ENCODE measurements around the gene NLK. TPM values are rescaled to one million over a fixed set of nuclear protein-coding genes. Genes with fewer than 3 reads are reported as not detected.
"Not testable (repeated sequence)": the region's sequence is repeated elsewhere in the genome, so short reads cannot be mapped to it uniquely, and the experiment has no call there.

NLK gene
- total RNA-seq, 2 donors from 2014 or later: 8.2 to 11.6 TPM

DNA sequence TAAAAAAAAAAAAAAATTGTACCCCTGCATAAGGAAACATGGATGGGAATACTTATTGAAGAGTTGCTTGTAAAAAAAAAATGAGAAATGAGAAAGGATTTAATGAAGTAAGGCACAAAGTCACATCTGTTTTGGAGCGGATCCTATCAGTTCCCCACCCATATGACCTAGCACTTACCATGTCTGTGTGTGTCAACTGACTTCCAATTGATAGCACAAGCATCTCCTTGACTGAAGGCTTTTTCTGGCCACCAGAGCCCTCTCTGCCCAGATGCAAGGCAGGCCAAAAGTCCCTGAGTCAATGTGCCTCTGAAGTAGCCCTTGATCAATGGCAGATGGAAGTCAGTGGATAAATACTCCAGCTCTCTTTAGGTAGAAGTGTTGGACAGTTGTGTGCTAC is 13.4 kb upstream of the NLK start:
- no peak overlapping the region for H3K27ac Mint-ChIP-seq
- no peak overlapping the region for H3K4me3 Mint-ChIP-seq
- H3K9me3 Mint-ChIP-seq: no peaks in the 10 kb centered on the region
- ATAC-seq (replicated peaks): no peak
- H3K27me3 Mint-ChIP-seq: no peaks in the 10 kb centered on the region
- H3K4me1 Mint-ChIP-seq: no peaks in the 10 kb centered on the region
- H3K36me3 Mint-ChIP-seq (ENCODE audit: low read depth): no peaks in the 10 kb centered on the region

DNA sequence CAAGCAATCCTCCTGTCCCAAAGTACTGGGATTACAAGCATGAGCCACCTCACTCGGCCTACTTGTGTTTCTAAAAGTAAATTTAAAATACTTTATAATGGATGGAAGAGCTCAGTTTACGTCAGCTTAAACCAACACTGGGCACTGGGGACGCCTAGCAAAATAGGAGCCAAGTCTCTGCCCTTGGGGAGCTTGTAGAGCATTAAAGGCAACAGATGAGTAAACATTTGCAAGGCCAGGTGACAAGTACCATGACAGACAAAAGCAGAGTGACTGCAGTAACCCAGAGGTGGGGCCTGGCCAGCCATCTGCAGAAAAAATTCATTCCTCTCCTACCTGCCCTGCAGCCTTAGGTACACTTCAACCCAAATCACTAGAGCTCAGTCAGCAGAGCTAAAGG is 12.1 kb upstream of the NLK start:
- Mint-ChIP-seq H3K4me3 (no peak overlapping the region), H3K27me3 (no peaks in the 10 kb centered on the region), H3K9me3 (no peaks in the 10 kb centered on the region), H3K36me3 (ENCODE audit: low read depth) (no peaks in the 10 kb centered on the region), H3K27ac (no peak overlapping the region), H3K4me1 (peaks cover 5% of the 10 kb centered on the region)
- no peak for ATAC-seq (replicated peaks)

DNA sequence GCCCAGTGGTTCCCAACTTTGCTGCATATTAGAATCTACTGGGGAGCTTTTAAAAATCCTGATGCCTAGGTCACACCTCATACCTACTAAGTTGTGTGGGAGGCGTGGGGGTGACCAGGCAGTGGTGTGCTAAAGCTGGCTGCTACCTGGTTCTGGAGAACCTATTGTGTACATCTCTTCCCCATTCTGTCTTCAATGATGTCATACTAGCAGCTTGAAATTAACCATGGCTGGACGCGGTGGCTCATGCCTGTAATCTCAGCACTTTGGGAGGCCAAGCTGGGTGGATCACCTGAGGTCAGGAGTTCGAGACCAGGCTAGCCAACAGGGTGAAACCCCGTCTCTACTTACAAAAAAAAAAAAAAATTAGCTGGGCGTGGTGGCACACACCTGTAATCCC is 11.3 kb upstream of the NLK start:
- no peaks in the 10 kb centered on the region for H3K9me3 Mint-ChIP-seq
- no peaks in the 10 kb centered on the region for H3K27me3 Mint-ChIP-seq
- H3K4me1 Mint-ChIP-seq: peaks cover 5% of the 10 kb centered on the region
- no peak overlapping the region for H3K4me3 Mint-ChIP-seq
- H3K27ac Mint-ChIP-seq: no peak overlapping the region
- ATAC-seq (replicated peaks): no peak
- no peaks in the 10 kb centered on the region for H3K36me3 Mint-ChIP-seq (ENCODE audit: low read depth)

DNA sequence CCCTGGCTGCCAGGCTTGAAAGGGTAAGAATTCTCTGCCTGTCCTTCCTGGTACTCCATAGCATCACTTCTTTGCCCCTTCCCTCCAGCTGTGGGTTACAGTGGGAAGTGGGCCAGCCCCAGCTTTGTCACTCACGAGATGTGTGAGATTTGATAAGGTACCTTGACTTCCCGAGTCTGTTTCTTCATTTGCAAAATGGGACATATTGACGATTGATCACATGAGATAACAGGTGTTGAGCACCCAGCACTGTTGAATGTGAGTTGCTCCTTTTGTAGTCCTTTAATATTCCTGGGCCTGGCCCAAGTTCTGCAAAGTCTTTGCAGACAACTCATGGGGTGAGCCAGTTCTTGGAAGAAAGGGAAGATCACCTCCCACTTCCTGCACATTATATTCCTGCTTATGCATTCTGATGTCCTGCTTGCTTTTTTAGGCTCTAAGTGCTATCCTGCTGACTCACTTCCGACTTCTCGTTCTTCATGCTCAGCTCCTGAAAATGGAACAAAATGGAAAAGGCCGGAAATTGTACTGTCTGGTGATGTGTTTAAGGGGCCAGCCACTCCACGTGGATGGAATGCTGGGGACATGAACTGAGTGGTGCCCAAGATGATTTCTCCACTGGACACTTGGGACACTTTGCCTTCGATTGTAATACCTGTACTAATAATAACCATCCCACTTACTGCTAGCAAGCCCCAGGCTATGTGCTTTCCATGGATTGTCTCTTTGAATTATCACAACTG is 8.3 kb upstream of the NLK start:
- ATAC-seq (replicated peaks): no peak
- H3K36me3 Mint-ChIP-seq (ENCODE audit: low read depth): no peaks in the 10 kb centered on the region
- no peaks in the 10 kb centered on the region for H3K9me3 Mint-ChIP-seq
- no peak overlapping the region for H3K27ac Mint-ChIP-seq
- H3K27me3 Mint-ChIP-seq: no peaks in the 10 kb centered on the region
- H3K4me3 Mint-ChIP-seq: no peak overlapping the region
- H3K4me1 Mint-ChIP-seq: peaks cover 5% of the 10 kb centered on the region

DNA sequence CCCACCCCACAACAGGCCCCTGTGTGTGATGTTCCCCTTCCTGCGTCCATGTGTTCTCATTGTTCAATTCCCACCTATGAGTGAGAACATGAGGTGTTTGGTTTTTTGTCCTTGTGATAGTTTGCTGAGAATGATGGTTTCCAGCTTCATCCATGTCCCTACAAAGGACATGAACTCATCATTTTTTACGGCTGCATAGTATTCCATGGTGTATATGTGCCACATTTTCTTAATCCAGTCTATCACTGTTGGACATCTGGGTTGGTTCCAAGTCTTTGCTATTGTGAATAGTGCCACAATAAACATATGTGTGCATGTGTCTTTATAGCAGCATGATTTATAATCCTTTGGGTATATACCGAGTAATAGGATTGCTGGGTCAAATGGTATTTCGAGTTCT is 7.0 kb upstream of the NLK start:
- H3K27ac Mint-ChIP-seq; H3K4me3 Mint-ChIP-seq; H3K9me3 Mint-ChIP-seq; ATAC-seq (replicated peaks); H3K36me3 Mint-ChIP-seq (ENCODE audit: low read depth); H3K27me3 Mint-ChIP-seq; H3K4me1 Mint-ChIP-seq: not testable (repeated sequence)

DNA sequence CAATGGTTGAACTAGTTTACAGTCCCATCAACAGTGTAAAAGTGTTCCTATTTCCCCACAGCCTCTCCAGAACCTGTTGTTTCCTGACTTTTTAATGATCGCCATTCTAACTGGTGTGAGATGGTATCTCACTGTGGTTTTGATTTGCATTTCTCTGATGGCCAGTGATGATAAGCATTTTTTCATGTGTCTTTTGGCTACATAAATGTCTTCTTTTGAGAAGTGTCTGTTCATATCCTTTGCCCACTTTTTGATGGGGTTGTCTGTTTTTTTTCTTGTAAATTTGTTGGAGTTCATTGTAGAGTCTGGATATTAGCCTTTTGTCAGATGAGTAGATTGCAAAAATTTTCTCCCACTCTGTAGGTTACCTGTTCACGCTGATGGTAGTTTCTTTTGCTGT is 6.6 kb upstream of the NLK start:
- not testable (repeated sequence) for H3K36me3 Mint-ChIP-seq (ENCODE audit: low read depth); H3K4me3 Mint-ChIP-seq; H3K4me1 Mint-ChIP-seq; ATAC-seq (replicated peaks); H3K27ac Mint-ChIP-seq; H3K27me3 Mint-ChIP-seq; H3K9me3 Mint-ChIP-seq

DNA sequence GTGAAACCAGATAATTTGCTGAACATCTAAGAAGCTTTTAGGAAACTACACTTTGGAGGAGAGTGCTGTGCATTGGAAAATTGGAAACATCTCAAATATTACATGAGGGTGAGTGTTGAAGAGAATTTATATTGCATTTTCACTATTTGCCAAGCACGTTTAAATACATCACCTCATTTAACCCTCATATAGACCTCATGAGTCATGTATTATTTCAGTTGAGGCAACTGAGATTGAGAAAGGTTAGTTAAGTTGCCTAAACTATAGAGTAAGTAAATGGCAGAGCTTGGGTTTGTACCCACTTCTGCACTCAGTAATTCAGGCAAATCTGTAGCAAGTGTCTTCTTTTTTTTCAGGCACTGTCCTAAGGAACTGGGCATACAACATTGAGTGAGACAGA is 3.7 kb upstream of the NLK start:
- Mint-ChIP-seq H3K27ac (no peak overlapping the region), H3K4me1 (peaks cover 20% of the 10 kb centered on the region), H3K4me3 (no peak overlapping the region), H3K27me3 (no peaks in the 10 kb centered on the region), H3K9me3 (no peaks in the 10 kb centered on the region), H3K36me3 (ENCODE audit: low read depth) (no peaks in the 10 kb centered on the region)
- ATAC-seq (replicated peaks): no peak

DNA sequence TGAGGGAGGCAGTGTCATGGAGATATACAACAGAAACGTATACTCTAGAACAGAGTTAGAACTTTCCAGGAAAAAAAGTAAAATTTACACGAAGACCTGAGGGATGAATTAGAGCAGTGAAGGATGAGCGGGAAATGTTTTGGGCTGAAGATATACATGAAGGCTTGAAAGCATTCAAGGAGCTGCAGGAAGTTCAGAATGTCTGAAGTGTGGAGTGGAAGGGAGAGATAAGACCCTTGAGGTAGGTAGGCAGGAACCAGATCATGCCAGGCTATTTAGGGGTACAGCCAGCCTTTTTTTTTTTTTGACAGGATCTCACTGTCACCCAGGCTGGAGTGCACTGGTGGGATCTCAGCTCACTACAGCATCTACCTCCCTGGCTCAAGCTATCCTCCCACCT is 3.2 kb upstream of the NLK start:
- H3K4me1 Mint-ChIP-seq: peaks cover 20% of the 10 kb centered on the region
- ATAC-seq (replicated peaks): no peak
- H3K27me3 Mint-ChIP-seq: no peaks in the 10 kb centered on the region
- no peaks in the 10 kb centered on the region for H3K9me3 Mint-ChIP-seq
- H3K4me3 Mint-ChIP-seq: peak overlapping the region; percentile 71
- H3K36me3 Mint-ChIP-seq (ENCODE audit: low read depth): no peaks in the 10 kb centered on the region
- no peak overlapping the region for H3K27ac Mint-ChIP-seq

DNA sequence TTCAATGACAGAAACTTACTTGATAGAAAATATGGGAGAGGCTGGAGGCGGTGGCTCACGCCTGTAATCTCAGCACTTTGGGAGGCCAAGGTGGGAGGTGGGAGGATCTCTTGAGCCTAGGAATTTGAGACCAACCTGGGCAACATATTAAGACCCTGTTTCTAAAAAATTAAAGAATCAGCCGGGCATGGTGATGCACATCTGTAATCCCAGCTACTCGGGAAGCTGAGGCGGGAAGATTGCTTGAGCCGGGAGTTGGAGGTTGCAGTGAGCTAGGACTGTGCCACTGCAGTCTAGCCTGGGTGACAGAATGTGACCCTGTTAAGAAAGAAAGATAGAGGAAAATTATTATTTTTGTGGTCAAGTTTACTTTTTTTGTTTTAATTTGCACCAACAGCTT is 2.1 kb upstream of the NLK start:
- peaks cover 27% of the 10 kb centered on the region for H3K4me1 Mint-ChIP-seq
- peak overlapping the region; percentile 66 for H3K27ac Mint-ChIP-seq
- no peaks in the 10 kb centered on the region for H3K27me3 Mint-ChIP-seq
- H3K9me3 Mint-ChIP-seq: no peaks in the 10 kb centered on the region
- no peak for ATAC-seq (replicated peaks)
- H3K4me3 Mint-ChIP-seq: peak overlapping the region; percentile 71
- no peaks in the 10 kb centered on the region for H3K36me3 Mint-ChIP-seq (ENCODE audit: low read depth)

DNA sequence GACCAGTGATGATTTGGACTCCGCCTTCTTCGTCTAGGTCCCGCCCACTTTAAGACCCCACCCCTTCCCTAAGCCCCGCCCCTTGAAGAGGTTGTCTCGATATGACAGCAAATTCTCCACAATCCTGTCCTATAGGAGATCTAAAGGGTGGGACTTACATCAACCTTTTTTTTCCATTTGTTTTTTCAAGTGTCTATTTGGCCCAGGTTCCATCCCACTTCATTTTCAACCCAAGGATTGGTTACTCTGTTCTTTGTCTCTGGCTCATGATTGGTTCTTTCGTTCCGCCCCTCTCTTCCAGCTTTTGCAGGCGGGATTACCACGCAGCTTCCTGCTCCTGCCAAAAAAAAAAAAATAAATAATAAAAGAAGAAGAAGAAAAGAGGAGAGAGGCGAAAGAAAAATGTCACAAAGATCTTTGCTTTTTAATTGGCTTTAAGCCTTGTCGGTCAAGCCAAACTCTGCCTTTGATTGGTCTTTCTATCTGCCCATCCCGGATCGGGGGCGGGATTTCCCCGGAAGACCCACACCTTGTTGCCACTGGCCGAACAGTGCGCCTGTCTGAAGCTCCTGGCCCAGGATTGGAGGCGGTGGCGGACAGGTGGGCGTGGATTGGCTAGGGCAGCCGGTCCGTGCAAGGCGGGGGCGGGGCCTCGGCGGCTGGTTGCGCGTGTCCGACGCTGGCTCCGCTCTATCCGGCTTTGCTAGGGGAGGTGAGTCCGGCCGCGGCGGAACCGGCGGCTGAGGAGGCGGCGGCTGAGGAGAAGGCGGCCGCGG is 1.2 kb upstream of the NLK start:
- ATAC-seq (replicated peaks): peak; percentile 96

DNA sequence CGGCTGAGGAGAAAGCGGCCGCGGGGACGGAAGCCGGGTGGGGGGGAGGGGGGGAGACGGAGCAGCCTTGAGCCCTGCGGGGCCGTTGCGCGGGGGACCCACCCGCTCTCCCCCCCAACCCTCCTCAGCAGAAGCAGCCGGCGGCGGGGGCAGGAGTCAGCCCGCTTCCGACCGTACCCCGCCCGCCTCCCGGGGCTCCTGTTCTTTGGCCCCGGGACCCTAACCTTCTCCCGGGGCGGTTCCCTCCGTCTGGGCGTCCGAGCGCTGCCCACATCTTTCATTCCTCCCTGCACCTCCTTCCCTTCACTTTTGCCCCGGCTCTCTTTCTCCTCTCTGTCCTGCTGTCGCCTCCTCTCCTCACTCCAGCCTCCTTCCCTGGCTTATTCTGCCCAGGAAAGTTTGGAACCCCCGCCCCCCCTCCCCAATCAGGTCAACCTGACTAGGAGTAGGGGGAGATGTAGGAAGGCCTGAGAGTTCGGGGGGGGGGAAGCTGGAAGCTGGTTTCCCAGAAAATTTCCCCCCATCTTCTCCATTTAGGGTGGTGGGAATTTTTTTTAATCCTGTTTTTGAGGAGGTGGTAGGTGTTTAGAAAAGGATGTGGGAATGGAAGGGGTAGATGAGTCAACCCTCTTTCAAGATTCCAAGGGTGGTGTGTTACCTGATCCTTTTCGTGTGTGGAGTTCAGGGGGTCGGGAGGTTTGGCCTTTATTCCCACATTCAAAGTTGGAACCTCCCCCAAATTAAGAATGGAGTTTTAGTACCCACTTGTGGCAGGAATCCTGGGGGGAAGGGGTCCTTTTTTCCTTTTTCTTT is 427 bp upstream of the NLK start:
- no peaks in the 10 kb centered on the region for H3K27me3 Mint-ChIP-seq

More for the DNA sequence above, 1.2 kb upstream of the NLK start:
- Mint-ChIP-seq H3K4me1 (peaks cover 33% of the 10 kb centered on the region), H3K27ac (peak overlapping the region; percentile 66), H3K36me3 (ENCODE audit: low read depth) (no peaks in the 10 kb centered on the region), H3K27me3 (no peaks in the 10 kb centered on the region), H3K4me3 (peak overlapping the region; percentile 71), H3K9me3 (no peaks in the 10 kb centered on the region)

DNA sequence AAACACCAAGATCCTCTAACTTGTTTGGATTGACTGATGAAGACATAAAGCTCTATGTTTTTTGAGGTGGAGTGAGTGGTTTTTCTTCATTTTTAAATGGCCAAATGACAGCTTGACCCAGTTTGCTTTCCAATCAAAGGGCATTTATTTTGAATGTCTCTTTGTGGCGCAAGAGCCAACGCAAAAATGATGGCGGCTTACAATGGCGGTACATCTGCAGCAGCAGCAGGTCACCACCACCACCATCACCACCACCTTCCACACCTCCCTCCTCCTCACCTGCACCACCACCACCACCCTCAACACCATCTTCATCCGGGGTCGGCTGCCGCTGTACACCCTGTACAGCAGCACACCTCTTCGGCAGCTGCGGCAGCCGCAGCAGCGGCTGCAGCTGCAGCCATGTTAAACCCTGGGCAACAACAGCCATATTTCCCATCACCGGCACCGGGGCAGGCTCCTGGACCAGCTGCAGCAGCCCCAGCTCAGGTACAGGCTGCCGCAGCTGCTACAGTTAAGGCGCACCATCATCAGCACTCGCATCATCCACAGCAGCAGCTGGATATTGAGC is 329 bp downstream of the NLK start:
- H3K36me3 Mint-ChIP-seq (ENCODE audit: low read depth): no peaks in the 10 kb centered on the region
- H3K27ac Mint-ChIP-seq: peak overlapping the region; percentile 66
- ATAC-seq (replicated peaks): no peak
- peak overlapping the region; percentile 71 for H3K4me3 Mint-ChIP-seq
- no peaks in the 10 kb centered on the region for H3K9me3 Mint-ChIP-seq
- H3K4me1 Mint-ChIP-seq: peaks cover 43% of the 10 kb centered on the region
- no peaks in the 10 kb centered on the region for H3K27me3 Mint-ChIP-seq

More for the DNA sequence above, 427 bp upstream of the NLK start:
- H3K9me3 Mint-ChIP-seq: no peaks in the 10 kb centered on the region
- no peaks in the 10 kb centered on the region for H3K36me3 Mint-ChIP-seq (ENCODE audit: low read depth)
- peak; percentile 1 for ATAC-seq (replicated peaks)
- peaks cover 41% of the 10 kb centered on the region for H3K4me1 Mint-ChIP-seq
- H3K27ac Mint-ChIP-seq: peak overlapping the region; percentile 66
- peak overlapping the region; percentile 71 for H3K4me3 Mint-ChIP-seq

DNA sequence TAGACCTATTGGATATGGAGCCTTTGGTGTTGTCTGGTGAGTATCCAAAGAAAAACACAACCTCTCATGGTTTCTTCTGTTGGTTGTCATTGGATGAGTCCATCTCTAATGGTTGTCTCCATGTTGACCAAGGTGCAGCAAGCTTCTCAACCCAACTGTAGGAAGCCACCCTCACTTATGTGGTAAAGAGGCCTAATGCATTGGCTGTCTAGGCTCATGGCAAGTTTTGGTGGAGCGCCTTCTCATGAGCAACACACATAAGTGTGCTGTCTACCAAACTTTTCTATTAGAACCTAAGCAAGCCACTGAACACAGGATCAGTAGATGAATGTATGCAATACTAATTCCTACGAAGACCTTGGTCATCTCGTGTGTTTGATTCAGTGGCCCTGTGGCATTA is 819 bp downstream of the NLK start:
- no peaks in the 10 kb centered on the region for H3K27me3 Mint-ChIP-seq
- peak overlapping the region; percentile 71 for H3K4me3 Mint-ChIP-seq
- peaks cover 43% of the 10 kb centered on the region for H3K4me1 Mint-ChIP-seq
- H3K9me3 Mint-ChIP-seq: no peaks in the 10 kb centered on the region
- H3K27ac Mint-ChIP-seq: peak overlapping the region; percentile 66
- H3K36me3 Mint-ChIP-seq (ENCODE audit: low read depth): no peaks in the 10 kb centered on the region
- ATAC-seq (replicated peaks): no peak

DNA sequence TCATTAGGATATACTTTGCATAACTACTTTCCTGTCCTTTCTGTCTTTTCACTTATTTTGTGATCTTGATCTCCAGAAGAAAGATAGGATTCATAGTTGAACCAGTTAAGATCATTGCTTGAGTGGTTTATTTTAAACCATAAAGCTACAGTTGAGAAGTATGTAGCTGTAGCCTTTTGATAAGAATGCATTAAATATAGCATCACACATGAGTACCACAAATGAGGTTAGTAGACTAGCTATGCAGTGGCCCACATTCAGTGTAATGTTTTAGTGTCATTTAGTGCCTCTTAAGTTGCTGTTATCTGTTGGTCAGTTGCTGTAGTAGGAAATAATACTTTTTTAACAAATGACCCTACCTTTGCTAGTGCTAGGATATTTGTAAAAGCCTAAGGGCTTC is 1.3 kb downstream of the NLK start:
- no peaks in the 10 kb centered on the region for H3K9me3 Mint-ChIP-seq
- ATAC-seq (replicated peaks): no peak
- H3K4me1 Mint-ChIP-seq: peaks cover 43% of the 10 kb centered on the region
- no peaks in the 10 kb centered on the region for H3K36me3 Mint-ChIP-seq (ENCODE audit: low read depth)
- H3K27me3 Mint-ChIP-seq: no peaks in the 10 kb centered on the region
- H3K4me3 Mint-ChIP-seq: peak overlapping the region; percentile 71
- no peak overlapping the region for H3K27ac Mint-ChIP-seq

Measured in activated T-helper 17 cell treated with anti-CD3 and anti-CD28 coated beads, Interleukin-2, amount 50 U/mL, for 72 hours (primary cell).